ENCODE data around the gene SPEM2.

Gene SPEM2

DNA sequence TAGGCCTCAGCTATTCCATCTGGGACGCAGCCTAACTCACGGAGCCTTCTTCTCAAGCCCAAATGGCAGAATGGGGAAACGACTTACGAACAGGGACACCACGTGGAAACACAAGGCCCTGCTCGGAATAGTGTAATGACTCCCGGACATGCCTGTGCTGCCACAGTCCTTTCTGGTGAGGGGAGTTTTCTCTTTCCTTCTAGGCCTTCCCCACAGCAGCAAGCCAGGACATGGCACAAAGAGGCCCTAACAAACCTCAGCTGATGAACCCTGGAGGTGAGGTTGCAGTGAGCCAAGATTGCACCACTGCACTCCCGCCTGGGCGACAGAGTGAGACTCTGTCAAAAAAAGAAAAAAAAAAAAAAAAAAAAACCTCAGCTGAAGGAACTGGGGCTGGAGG is 38.7 kb downstream of the SPEM2 start:
- no peaks in the 10 kb centered on the region for H3K9me3 ChIP-seq (ENCODE audit: low read length)
- no peaks in the 10 kb centered on the region for H3K9me2 ChIP-seq (ENCODE audit: low read depth, low read length)
- no peaks in the 10 kb centered on the region for H3K79me2 ChIP-seq (ENCODE audit: insufficient read depth, low read length)
- H3K27me3 ChIP-seq (ENCODE audit: insufficient read depth, low read length) = no peaks in the 10 kb centered on the region
- H2AFZ ChIP-seq (ENCODE audit: low read length) = no peak overlapping the region
- peaks cover 20% of the 10 kb centered on the region for H3K4me1 ChIP-seq (ENCODE audit: insufficient read depth, low read length, severe bottlenecking)
- H4K20me1 ChIP-seq (ENCODE audit: insufficient read depth, low read length) = no peaks in the 10 kb centered on the region
- H3F3A ChIP-seq (ENCODE audit: insufficient read depth, low read length) = no peaks in the 10 kb centered on the region
- peaks cover 37% of the 10 kb centered on the region for H3K36me3 ChIP-seq (ENCODE audit: insufficient read depth, low read length)
- H3K4me3 ChIP-seq (ENCODE audit: low read depth, low read length, poor library complexity, severe bottlenecking) = no peak overlapping the region
- no peak overlapping the region for H3K27ac ChIP-seq (ENCODE audit: low read depth, low read length, poor library complexity, severe bottlenecking)
- H3K4me2 ChIP-seq (ENCODE audit: low read length) = no peak overlapping the region
- no peak for TF ChIP-seq EZH2 (IDR thresholded peaks at IDR 0.05; ENCODE audit: borderline replicate concordance, low read length)
- TF ChIP-seq, protein P1, sequence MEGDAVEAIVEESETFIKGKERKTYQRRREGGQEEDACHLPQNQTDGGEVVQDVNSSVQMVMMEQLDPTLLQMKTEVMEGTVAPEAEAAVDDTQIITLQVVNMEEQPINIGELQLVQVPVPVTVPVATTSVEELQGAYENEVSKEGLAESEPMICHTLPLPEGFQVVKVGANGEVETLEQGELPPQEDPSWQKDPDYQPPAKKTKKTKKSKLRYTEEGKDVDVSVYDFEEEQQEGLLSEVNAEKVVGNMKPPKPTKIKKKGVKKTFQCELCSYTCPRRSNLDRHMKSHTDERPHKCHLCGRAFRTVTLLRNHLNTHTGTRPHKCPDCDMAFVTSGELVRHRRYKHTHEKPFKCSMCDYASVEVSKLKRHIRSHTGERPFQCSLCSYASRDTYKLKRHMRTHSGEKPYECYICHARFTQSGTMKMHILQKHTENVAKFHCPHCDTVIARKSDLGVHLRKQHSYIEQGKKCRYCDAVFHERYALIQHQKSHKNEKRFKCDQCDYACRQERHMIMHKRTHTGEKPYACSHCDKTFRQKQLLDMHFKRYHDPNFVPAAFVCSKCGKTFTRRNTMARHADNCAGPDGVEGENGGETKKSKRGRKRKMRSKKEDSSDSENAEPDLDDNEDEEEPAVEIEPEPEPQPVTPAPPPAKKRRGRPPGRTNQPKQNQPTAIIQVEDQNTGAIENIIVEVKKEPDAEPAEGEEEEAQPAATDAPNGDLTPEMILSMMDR (IDR thresholded peaks at IDR 0.05; ENCODE audit: low read length) = no peak
- no peak overlapping the region for H3K9ac ChIP-seq (ENCODE audit: low read length)

DNA sequence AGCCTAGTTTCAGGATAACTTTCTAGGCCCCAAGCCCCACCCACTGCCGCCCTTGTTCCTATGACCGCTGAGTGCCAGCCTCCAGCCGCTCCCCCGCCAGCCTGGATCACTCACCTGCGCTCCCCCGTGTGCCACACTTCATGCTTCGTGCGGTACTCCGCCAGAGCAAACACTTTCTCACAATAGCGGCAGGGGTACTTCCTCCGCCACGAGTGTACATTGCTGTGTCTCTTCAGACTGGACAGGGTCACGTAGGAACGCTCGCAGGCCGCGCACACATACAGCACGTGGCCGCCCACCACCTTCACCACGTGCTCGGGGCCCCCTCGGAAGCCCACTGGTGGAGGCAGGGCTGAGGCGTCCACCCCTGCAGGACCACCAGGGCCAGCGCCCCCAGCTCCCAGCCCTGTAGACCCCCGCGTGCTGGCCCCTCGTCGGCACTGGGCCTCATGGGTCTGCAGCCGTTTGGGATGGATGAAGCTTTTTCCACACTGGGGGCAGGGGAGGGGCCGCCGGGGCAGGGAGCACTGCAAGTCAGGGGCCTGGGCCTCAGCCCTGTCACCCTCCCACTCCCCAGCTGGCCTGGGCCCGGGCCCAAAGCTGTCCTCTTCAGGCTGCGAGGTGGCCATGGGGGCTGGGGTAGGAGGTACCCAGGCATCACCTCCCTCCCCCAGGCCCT is 40.3 kb downstream of the SPEM2 start:
- Histone ChIP-seq H3K9me3 (ENCODE audit: low read length) (no peaks in the 10 kb centered on the region), H3K27me3 (ENCODE audit: insufficient read depth, low read length) (no peaks in the 10 kb centered on the region), H4K20me1 (ENCODE audit: insufficient read depth, low read length) (no peaks in the 10 kb centered on the region), H3K4me3 (ENCODE audit: low read depth, low read length, poor library complexity, severe bottlenecking) (no peak overlapping the region), H3K4me1 (ENCODE audit: insufficient read depth, low read length, severe bottlenecking) (peaks cover 20% of the 10 kb centered on the region), H3F3A (ENCODE audit: insufficient read depth, low read length) (no peaks in the 10 kb centered on the region), H2AFZ (ENCODE audit: low read length) (no peak overlapping the region), H3K4me2 (ENCODE audit: low read length) (no peak overlapping the region), H3K9ac (ENCODE audit: low read length) (no peak overlapping the region), H3K27ac (ENCODE audit: low read depth, low read length, poor library complexity, severe bottlenecking) (no peak overlapping the region), H3K79me2 (ENCODE audit: insufficient read depth, low read length) (no peaks in the 10 kb centered on the region), H3K36me3 (ENCODE audit: insufficient read depth, low read length) (peaks cover 35% of the 10 kb centered on the region), H3K9me2 (ENCODE audit: low read depth, low read length) (no peaks in the 10 kb centered on the region)
- TF ChIP-seq, protein P1 (IDR thresholded peaks at IDR 0.05; ENCODE audit: low read length) = no peak
- no peak for TF ChIP-seq EZH2 (IDR thresholded peaks at IDR 0.05; ENCODE audit: borderline replicate concordance, low read length)

DNA sequence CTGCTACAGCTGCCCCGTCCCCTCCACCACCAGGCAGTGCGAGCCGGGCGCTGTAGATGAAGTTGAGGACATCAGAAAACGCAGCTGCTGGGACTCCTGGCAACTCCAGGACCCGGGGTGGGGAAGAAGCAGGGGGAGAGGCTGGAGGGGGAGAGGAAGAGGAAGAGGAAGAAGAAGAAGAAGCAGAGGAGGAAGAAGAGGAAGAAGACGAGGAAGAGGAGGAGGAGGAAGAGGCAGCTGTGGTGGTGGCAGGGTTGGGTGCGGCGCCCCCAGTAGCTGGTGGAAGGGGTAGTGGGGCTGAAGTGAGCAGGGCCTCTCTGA is 40.9 kb downstream of the SPEM2 start:
- Histone ChIP-seq H2AFZ (ENCODE audit: low read length) (no peak overlapping the region), H3K27me3 (ENCODE audit: insufficient read depth, low read length) (no peaks in the 10 kb centered on the region), H3K4me1 (ENCODE audit: insufficient read depth, low read length, severe bottlenecking) (peaks cover 20% of the 10 kb centered on the region), H3K9ac (ENCODE audit: low read length) (no peak overlapping the region), H3K4me2 (ENCODE audit: low read length) (no peak overlapping the region), H3F3A (ENCODE audit: insufficient read depth, low read length) (no peaks in the 10 kb centered on the region), H4K20me1 (ENCODE audit: insufficient read depth, low read length) (no peaks in the 10 kb centered on the region), H3K27ac (ENCODE audit: low read depth, low read length, poor library complexity, severe bottlenecking) (peak overlapping the region; percentile 80), H3K36me3 (ENCODE audit: insufficient read depth, low read length) (peaks cover 30% of the 10 kb centered on the region), H3K9me2 (ENCODE audit: low read depth, low read length) (no peaks in the 10 kb centered on the region), H3K4me3 (ENCODE audit: low read depth, low read length, poor library complexity, severe bottlenecking) (no peak overlapping the region), H3K9me3 (ENCODE audit: low read length) (no peaks in the 10 kb centered on the region), H3K79me2 (ENCODE audit: insufficient read depth, low read length) (no peaks in the 10 kb centered on the region)
- TF ChIP-seq EZH2 (IDR thresholded peaks at IDR 0.05; ENCODE audit: borderline replicate concordance, low read length) = no peak

Data from OCI-LY1 (cell line).